ENCODE measurements around the gene CCDC57. TPM values are rescaled to one million over a fixed set of nuclear protein-coding genes. Genes with fewer than 3 reads are reported as not detected.

CCDC57 gene
- total RNA-seq, 2 experiments from 2014 or later = 129 to 135 TPM

- Histone ChIP-seq H3K27me3 (ENCODE audit: control insufficient read depth in 1 of 2, insufficient read depth in 2 of 2, low read length in 2 of 2) (no peaks in the 10 kb centered on the region), H3K4me3 (ENCODE audit: low read length) (no peak overlapping the region), H3K4me1 (ENCODE audit: insufficient read depth, low read length) (peaks cover 81% of the 10 kb centered on the region), H3K27ac (ENCODE audit: low read depth in 1 of 2, low read length in 2 of 2) (peak overlapping the region in 1 of 2 donors; percentile 50), H3K9me3 (ENCODE audit: control insufficient read depth in 1 of 2, insufficient read depth in 1 of 2, low read length in 2 of 2) (peaks cover 0 to 4% of the 10 kb centered on the region in 2 experiments), H3K36me3 (ENCODE audit: insufficient read depth, low read length) (peaks cover 32% of the 10 kb centered on the region)
- Mint-ChIP-seq H3K9me3 (no peaks in the 10 kb centered on the region), H3K4me1 (ENCODE audit: low read depth) (peaks cover 54% of the 10 kb centered on the region), H3K27me3 (no peaks in the 10 kb centered on the region), H3K4me3 (no peak overlapping the region), H3K36me3 (ENCODE audit: low read depth) (peaks cover 36% of the 10 kb centered on the region), H3K27ac (peak overlapping the region; percentile 95)
- POLR2A ChIA-PET = interaction anchor here (1.3 to 2.5 kb wide), 4 partner anchors 22 to 58 kb away, joined by 3 to 9 read pairs (median 4); no protein-coding TSS in a partner anchor
- DNase-seq (peak in 1 of 14 experiments; percentile 5), ATAC-seq (ENCODE audit: poor library complexity) (no peak)
- CTCF ChIA-PET = interaction anchor here (0.6 kb wide), 1 partner anchor 81 kb away, joined by 3 read pairs; no protein-coding TSS in a partner anchor
- intact Hi-C loops (cut with DNase I, micrococcal nuclease) = loop anchor here (5.0 to 10.0 kb wide), 5 partner anchors 33 to 205 kb away; partner anchors contain the start of genes CSNK1D (in 1 of the 2), DCXR (in 1 of the 2) and RAC3 (in 1 of the 2)
- TF ChIP-seq, protein P1, sequence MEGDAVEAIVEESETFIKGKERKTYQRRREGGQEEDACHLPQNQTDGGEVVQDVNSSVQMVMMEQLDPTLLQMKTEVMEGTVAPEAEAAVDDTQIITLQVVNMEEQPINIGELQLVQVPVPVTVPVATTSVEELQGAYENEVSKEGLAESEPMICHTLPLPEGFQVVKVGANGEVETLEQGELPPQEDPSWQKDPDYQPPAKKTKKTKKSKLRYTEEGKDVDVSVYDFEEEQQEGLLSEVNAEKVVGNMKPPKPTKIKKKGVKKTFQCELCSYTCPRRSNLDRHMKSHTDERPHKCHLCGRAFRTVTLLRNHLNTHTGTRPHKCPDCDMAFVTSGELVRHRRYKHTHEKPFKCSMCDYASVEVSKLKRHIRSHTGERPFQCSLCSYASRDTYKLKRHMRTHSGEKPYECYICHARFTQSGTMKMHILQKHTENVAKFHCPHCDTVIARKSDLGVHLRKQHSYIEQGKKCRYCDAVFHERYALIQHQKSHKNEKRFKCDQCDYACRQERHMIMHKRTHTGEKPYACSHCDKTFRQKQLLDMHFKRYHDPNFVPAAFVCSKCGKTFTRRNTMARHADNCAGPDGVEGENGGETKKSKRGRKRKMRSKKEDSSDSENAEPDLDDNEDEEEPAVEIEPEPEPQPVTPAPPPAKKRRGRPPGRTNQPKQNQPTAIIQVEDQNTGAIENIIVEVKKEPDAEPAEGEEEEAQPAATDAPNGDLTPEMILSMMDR (IDR thresholded peaks at IDR 0.05) = no peak
Measured at GRCh38 chr17:82239401-82239925, 26.8 kb upstream of the CCDC57 start.

DNA sequence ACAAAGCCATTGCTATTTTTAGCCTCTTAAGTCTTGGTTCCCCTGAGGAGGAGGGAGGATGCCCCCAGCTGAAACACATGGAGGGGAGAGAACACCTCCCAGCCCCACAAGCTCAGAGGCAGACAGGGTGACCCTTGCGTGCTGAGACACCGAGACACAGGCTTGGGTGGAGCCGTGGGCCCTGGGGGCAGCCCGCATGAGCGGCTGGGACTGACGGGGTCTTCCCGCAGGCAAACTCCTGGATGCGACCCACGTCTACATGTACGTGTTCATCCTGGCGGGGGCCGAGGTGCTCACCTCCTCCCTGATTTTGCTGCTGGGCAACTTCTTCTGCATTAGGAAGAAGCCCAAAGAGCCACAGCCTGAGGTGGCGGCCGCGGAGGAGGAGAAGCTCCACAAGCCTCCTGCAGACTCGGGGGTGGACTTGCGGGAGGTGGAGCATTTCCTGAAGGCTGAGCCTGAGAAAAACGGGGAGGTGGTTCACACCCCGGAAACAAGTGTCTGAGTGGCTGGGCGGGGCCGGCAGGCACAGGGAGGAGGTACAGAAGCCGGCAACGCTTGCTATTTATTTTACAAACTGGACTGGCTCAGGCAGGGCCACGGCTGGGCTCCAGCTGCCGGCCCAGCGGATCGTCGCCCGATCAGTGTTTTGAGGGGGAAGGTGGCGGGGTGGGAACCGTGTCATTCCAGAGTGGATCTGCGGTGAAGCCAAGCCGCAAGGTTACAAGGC lies 26.0 kb upstream of the CCDC57 start:
- DNase-seq (peak; percentile 51 to 89 (median 72)), ATAC-seq (ENCODE audit: poor library complexity) (peak; percentile 73)
- H3K9me3 ChIP-seq (ENCODE audit: control insufficient read depth in 1 of 2, insufficient read depth in 1 of 2, low read length in 2 of 2) = peaks cover 0 to 4% of the 10 kb centered on the region in 2 experiments
- CTCF ChIA-PET = interaction anchor here (1.0 kb wide), 1 partner anchor 208 kb away, joined by 3 read pairs; the partner anchor contains the start of gene RAC3
- TF ChIP-seq, protein P1 (IDR thresholded peaks at IDR 0.05) = no peak
- intact Hi-C loops (cut with DNase I, micrococcal nuclease) = loop anchor here (5.0 to 10.0 kb wide), 5 partner anchors 34 to 204 kb away; partner anchors contain the start of genes CSNK1D (in 1 of the 2), DCXR (in 1 of the 2) and RAC3 (in 1 of the 2)
- peaks cover 24% of the 10 kb centered on the region for H3K36me3 ChIP-seq (ENCODE audit: insufficient read depth, low read length)
- Mint-ChIP-seq H3K27me3 (no peaks in the 10 kb centered on the region), H3K9me3 (no peaks in the 10 kb centered on the region), H3K27ac (peak overlapping the region; percentile 95), H3K4me1 (ENCODE audit: low read depth) (peaks cover 47% of the 10 kb centered on the region), H3K4me3 (peak overlapping the region; percentile 82), H3K36me3 (ENCODE audit: low read depth) (peaks cover 28% of the 10 kb centered on the region)
- peak overlapping the region; percentile 48 for H3K4me3 ChIP-seq (ENCODE audit: low read length)
- H3K27ac ChIP-seq (ENCODE audit: low read depth in 1 of 2, low read length in 2 of 2) = peak overlapping the region; percentile 25 to 41
- POLR2A ChIA-PET = interaction anchor here (0.8 to 2.5 kb wide), 7 partner anchors 23 to 91 kb away, joined by 3 to 9 read pairs (median 4); partner anchors contain the start of gene CD7
- no peaks in the 10 kb centered on the region for H3K27me3 ChIP-seq (ENCODE audit: control insufficient read depth in 1 of 2, insufficient read depth in 2 of 2, low read length in 2 of 2)
- peaks cover 83% of the 10 kb centered on the region for H3K4me1 ChIP-seq (ENCODE audit: insufficient read depth, low read length)

DNA sequence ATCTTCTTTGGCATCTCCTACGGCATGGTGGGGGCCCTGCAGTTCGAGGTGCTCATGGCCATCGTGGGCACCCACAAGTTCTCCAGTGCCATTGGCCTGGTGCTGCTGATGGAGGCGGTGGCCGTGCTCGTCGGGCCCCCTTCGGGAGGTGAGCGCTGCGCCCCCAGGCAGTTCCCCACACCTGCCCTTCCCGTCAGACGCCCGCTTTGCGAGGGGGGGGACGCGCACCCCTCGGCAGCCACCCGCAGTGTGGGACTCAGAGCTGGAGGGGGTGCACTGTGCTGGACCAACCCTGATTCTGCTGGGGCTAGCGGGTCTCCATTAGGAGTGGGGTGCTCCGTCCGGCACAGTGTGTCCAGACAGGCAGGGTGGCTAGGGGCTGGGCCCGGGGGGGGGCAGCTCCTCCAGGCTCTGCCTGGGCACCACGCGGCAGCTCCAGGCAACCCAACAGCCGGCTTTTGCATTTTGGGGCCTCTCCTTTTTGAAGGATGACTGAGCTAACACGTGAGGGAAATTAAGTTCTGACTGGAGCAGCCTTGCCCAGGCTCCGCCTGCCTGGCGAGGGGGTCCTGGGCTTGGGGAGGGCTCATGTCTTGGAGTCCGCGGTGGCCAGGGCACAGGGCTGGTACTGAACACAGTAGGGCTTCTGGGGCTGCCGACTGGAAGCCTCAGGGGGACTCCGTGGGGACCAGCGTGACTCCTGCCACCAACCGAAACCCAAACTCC lies 25.3 kb upstream of the CCDC57 start:
- TF ChIP-seq, protein P1 (IDR thresholded peaks at IDR 0.05) = no peak
- peak overlapping the region; percentile 25 to 41 for H3K27ac ChIP-seq (ENCODE audit: low read depth in 1 of 2, low read length in 2 of 2)
- H3K4me1 ChIP-seq (ENCODE audit: insufficient read depth, low read length) = peaks cover 76% of the 10 kb centered on the region
- Mint-ChIP-seq H3K9me3 (no peaks in the 10 kb centered on the region), H3K36me3 (ENCODE audit: low read depth) (peaks cover 28% of the 10 kb centered on the region), H3K27ac (peak overlapping the region; percentile 95), H3K4me3 (peak overlapping the region; percentile 82), H3K27me3 (no peaks in the 10 kb centered on the region), H3K4me1 (ENCODE audit: low read depth) (peaks cover 52% of the 10 kb centered on the region)
- H3K36me3 ChIP-seq (ENCODE audit: insufficient read depth, low read length) = peaks cover 16% of the 10 kb centered on the region
- intact Hi-C loops (cut with DNase I, micrococcal nuclease) = loop anchor here (2.0 to 10.0 kb wide), 7 partner anchors 34 to 203 kb away; partner anchors contain the start of genes CSNK1D (in 1 of the 2), DCXR (in 1 of the 2) and RAC3 (in 1 of the 2)
- peaks cover 0 to 4% of the 10 kb centered on the region in 2 experiments for H3K9me3 ChIP-seq (ENCODE audit: control insufficient read depth in 1 of 2, insufficient read depth in 1 of 2, low read length in 2 of 2)
- peak overlapping the region; percentile 48 for H3K4me3 ChIP-seq (ENCODE audit: low read length)
- DNase-seq = peak in 2 of 14 experiments; percentile 21 to 47
- no peaks in the 10 kb centered on the region for H3K27me3 ChIP-seq (ENCODE audit: control insufficient read depth in 1 of 2, insufficient read depth in 2 of 2, low read length in 2 of 2)
- ATAC-seq (ENCODE audit: poor library complexity) = no peak
- POLR2A ChIA-PET = interaction anchor here (0.8 to 2.5 kb wide), 6 partner anchors 24 to 92 kb away, joined by 3 to 9 read pairs (median 4); partner anchors contain the start of gene CD7
- CTCF ChIA-PET = interaction anchor here (1.0 to 1.1 kb wide), 2 partner anchors 32 to 207 kb away, joined by 3 read pairs; partner anchors contain the start of gene RAC3

All from CD4-positive, alpha-beta T cell (primary cell).